ENCODE data around the gene ENKUR.

ENKUR gene

GRCh38 chr10:25059990-25060389 lies 44.0 kb upstream of the ENKUR start:
- TF ChIP-seq, protein P1, sequence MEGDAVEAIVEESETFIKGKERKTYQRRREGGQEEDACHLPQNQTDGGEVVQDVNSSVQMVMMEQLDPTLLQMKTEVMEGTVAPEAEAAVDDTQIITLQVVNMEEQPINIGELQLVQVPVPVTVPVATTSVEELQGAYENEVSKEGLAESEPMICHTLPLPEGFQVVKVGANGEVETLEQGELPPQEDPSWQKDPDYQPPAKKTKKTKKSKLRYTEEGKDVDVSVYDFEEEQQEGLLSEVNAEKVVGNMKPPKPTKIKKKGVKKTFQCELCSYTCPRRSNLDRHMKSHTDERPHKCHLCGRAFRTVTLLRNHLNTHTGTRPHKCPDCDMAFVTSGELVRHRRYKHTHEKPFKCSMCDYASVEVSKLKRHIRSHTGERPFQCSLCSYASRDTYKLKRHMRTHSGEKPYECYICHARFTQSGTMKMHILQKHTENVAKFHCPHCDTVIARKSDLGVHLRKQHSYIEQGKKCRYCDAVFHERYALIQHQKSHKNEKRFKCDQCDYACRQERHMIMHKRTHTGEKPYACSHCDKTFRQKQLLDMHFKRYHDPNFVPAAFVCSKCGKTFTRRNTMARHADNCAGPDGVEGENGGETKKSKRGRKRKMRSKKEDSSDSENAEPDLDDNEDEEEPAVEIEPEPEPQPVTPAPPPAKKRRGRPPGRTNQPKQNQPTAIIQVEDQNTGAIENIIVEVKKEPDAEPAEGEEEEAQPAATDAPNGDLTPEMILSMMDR (conservative IDR thresholded peaks at IDR 0.05; ENCODE audit: low read depth) = no peak
- POLR2A ChIA-PET (ENCODE audit: low non-redundant PET) = no interaction called here
- H3K27ac ChIP-seq = peak overlapping the region; percentile 96
- CTCF ChIA-PET = no interaction called here
- DNase-seq (ENCODE audit: low spot score) = peak; percentile 90

DNA sequence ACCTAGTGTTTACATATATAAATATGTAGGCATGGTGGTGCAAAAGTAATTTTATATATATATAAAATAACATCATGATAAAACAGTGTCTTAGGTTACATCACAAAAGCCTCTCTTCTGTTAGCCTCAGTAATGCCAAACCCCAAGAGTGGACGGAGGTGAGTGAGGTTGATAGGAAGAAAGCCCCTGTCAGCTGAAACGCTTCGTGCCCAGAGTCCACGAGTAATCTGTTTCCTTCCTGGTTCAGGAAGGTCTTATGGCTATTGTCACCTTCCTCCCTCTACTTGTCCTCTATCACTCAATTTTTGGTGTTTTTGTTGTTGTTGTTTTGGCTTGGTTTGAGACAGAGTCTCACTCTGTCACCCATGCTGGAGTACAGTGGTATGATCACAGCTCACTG lies 41.9 kb upstream of the ENKUR start:
- DNase-seq (ENCODE audit: low spot score) = no peak
- ChIA-PET CTCF (no interaction called here), POLR2A (ENCODE audit: low non-redundant PET) (no interaction called here)
- no peak overlapping the region for H3K27ac ChIP-seq
- TF ChIP-seq, protein P1 (conservative IDR thresholded peaks at IDR 0.05; ENCODE audit: low read depth) = no peak

- POLR2A ChIA-PET (ENCODE audit: low non-redundant PET) = interaction anchor here (0.6 kb wide), 1 partner anchor 1819 kb away, joined by 3 read pairs; no protein-coding TSS in a partner anchor
Measured at GRCh38 chr10:25056726-25057125, 40.8 kb upstream of the ENKUR start.

DNA sequence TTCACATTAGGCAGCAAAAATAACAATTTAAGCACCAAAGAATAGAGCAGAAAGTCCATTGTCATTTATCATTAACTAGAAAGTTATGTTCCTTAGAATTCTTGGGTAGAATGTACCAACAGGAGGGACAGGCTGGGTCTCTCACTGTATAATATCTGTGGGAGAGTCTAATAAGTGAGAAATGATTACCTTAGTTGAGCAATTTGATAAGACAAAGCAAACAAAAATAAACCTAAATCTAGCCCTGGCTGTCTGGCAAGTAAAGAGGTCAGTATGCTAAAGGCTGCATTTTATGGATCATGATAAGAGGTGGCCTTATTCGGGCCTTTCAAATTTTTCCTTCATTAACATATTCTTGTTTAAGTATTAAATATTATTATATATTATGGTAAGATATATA lies 36.1 kb upstream of the ENKUR start:
- H3K27ac ChIP-seq = no peak overlapping the region
- DNase-seq (ENCODE audit: low spot score) = no peak
- ChIA-PET CTCF (no interaction called here), POLR2A (ENCODE audit: low non-redundant PET) (no interaction called here)
- TF ChIP-seq, protein P1 (conservative IDR thresholded peaks at IDR 0.05; ENCODE audit: low read depth) = no peak

More at GRCh38 chr10:25056726-25057125, 40.8 kb upstream of the ENKUR start:
- no peak for DNase-seq (ENCODE audit: low spot score)
- TF ChIP-seq, protein P1 (conservative IDR thresholded peaks at IDR 0.05; ENCODE audit: low read depth) = no peak
- CTCF ChIA-PET = no interaction called here
- H3K27ac ChIP-seq = no peak overlapping the region

DNA sequence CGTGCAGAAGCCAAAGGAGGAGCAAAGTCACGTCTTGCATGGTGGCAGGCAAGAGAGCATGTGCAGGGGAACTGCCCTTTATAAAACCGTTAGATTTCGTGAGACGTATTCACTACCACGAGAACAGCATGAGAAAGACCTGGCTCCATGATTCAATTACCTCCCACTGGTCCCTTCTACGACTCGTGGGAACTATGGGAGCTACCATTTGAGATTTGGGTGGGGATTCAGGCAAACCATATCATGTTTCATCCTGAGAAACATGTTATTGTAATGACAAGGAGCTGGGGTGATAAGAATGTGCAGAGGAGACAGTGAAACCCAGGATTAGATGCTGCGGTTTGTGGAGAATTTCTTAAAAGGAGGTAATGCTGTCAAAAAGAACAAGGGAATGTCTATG lies 34.4 kb upstream of the ENKUR start:
- CTCF ChIA-PET = interaction anchor here (0.6 kb wide), 1 partner anchor 53 kb away, joined by 3 read pairs; no protein-coding TSS in a partner anchor
- no peak for DNase-seq (ENCODE audit: low spot score)
- POLR2A ChIA-PET (ENCODE audit: low non-redundant PET) = no interaction called here
- TF ChIP-seq, protein P1 (conservative IDR thresholded peaks at IDR 0.05; ENCODE audit: low read depth) = no peak
- no peak overlapping the region for H3K27ac ChIP-seq

DNA sequence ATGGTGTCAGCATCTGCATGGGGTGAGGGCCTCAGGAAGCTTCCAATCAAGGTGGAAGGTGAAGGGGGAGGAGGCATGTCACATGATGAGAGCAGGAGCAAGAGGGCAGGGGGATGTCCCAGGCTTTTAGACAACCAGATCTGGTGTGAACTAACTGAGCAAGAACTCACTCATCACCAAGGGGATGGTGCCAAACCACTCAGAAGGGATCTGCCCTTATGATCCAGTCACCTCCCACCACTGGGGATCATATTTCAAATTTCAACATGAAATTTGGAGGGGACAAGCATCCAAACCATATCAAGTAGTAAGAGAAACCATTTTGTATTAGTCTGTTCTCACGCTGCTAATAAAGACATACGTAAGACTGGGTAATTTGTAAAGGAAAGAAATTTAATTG lies 34.0 kb upstream of the ENKUR start:
- TF ChIP-seq, protein P1 (conservative IDR thresholded peaks at IDR 0.05; ENCODE audit: low read depth) = no peak
- no peak overlapping the region for H3K27ac ChIP-seq
- ChIA-PET POLR2A (ENCODE audit: low non-redundant PET) (no interaction called here), CTCF (interaction anchor here (0.6 kb wide), 1 partner anchor 53 kb away, joined by 3 read pairs; no protein-coding TSS in a partner anchor)
- DNase-seq (ENCODE audit: low spot score) = no peak

- H3K27ac ChIP-seq = no peak overlapping the region
- TF ChIP-seq, protein P1 (conservative IDR thresholded peaks at IDR 0.05; ENCODE audit: low read depth) = no peak
- CTCF ChIA-PET = no interaction called here
- POLR2A ChIA-PET (ENCODE audit: low non-redundant PET) = no interaction called here
- DNase-seq (ENCODE audit: low spot score) = no peak
Measured at GRCh38 chr10:25048450-25048849, 32.5 kb upstream of the ENKUR start.

All from RWPE1 (cell line).